GM12878 (cell line): ENCODE measurements around the gene TCF4. TPM values are rescaled to one million over a fixed set of nuclear protein-coding genes. Genes with fewer than 3 reads are reported as not detected.

Experiments
- ATAC-seq: fragments of 200-7000 bp; cut with Tn5 transposase; 3 replicates; pipeline ENCODE4 v1.9.1; 2020; ENCODE audit warnings: mild to moderate bottlenecking, moderate library complexity
- BruUV-seq: library from RNA; stranded (reverse); fragments of 400-500 nt; replicated peaks from 2 replicates; lab custom pipeline; 2021; lab: Mats Ljungman, UMichigan
- CTCF ChIA-PET: fragments of 300-600 bp; sonication (Branson Sonifier 250); formaldehyde crosslinking; extraction: SDS; loops from one replicate; lab custom pipeline; 2021; ENCODE audit warnings: inconsistent platforms; lab: Yijun Ruan, JAX
- POLR2A ChIA-PET: fragments of 350-600 bp; formaldehyde crosslinking; extraction: SDS; loops from one replicate; lab custom pipeline; 2021; ENCODE audit warnings: inconsistent platforms; lab: Charles Lee
- RAD21 ChIA-PET: fragments of 300-600 bp; sonication (Branson Sonifier 250); formaldehyde crosslinking; loops from one replicate; lab custom pipeline; 2023; ENCODE audit warnings: antibody characterized with exemption; ENCODE audit not compliant: unreplicated experiment; lab: Charles Lee
- SMC1A ChIA-PET: fragments of 300-600 bp; sonication (Branson Sonifier 250); formaldehyde crosslinking; loops from one replicate; lab custom pipeline; 2023; ENCODE audit not compliant: unreplicated experiment, uncharacterized antibody; lab: Charles Lee
- DNase-seq: peaks from one replicate; pipeline ENCODE4 v3.0.0-alpha.2; 2011; ENCODE audit warnings: low read depth, low spot score
- FAIRE-seq: peaks from 3 replicates; lab custom pipeline; 2011; peaks lifted over from hg19 to GRCh38; lab: Jason Lieb, UNC
- H2AFZ ChIP-seq: 2 replicates; pipeline ENCODE4 v1.6.0; 2011; ENCODE audit warnings: low read depth, low read length, control low read depth; ENCODE audit not compliant: control insufficient read depth
- H3K27ac ChIP-seq: 2 replicates; pipeline ENCODE4 v1.5.1; 2011; ENCODE audit warnings: control low read depth; ENCODE audit not compliant: control insufficient read depth, insufficient read depth
- H3K27me3 ChIP-seq, 2 experiments: replicated peaks in 1 of 2; 2 replicates each; pipeline versions ENCODE4 v1.6.0 to v1.6.1; 2011; ENCODE audit warnings: low read length in 1 of 2; ENCODE audit not compliant: control insufficient read depth in 2 of 2, insufficient read depth in 2 of 2
- H3K36me3 ChIP-seq, 2 experiments: 2 replicates each; pipeline ENCODE4 v1.5.1; 2011; ENCODE audit warnings: low read length in 1 of 2; ENCODE audit not compliant: control insufficient read depth in 2 of 2, insufficient read depth in 2 of 2
- H3K4me1 ChIP-seq: 2 replicates; pipeline ENCODE4 v1.6.1; 2011; ENCODE audit warnings: mild to moderate bottlenecking, low read length, moderate library complexity, mixed read lengths; ENCODE audit not compliant: control insufficient read depth, insufficient read depth
- H3K4me2 ChIP-seq: 2 replicates; pipeline ENCODE4 v1.6.0; 2011; ENCODE audit warnings: control low read depth; ENCODE audit not compliant: control insufficient read depth, insufficient read depth
- H3K4me3 ChIP-seq: fragments of 200-600 bp; sonication (generic); 2 replicates; pipeline ENCODE4 v1.5.1; 2016
- H3K79me2 ChIP-seq: 2 replicates; pipeline ENCODE4 v1.6.0; 2011; ENCODE audit warnings: low read length; ENCODE audit not compliant: control insufficient read depth, insufficient read depth
- H3K9ac ChIP-seq: 2 replicates; pipeline ENCODE4 v1.8.0; 2011; ENCODE audit warnings: low read length, control low read depth, mixed read lengths; ENCODE audit not compliant: control insufficient read depth, insufficient read depth
- H3K9me3 ChIP-seq: replicated peaks from 3 replicates; pipeline ENCODE4 v1.5.1; 2011; ENCODE audit warnings: mild to moderate bottlenecking, low read length; ENCODE audit not compliant: control insufficient read depth, insufficient read depth
- H4K20me1 ChIP-seq: 2 replicates; pipeline ENCODE4 v1.6.0; 2011; ENCODE audit not compliant: control insufficient read depth, insufficient read depth
- JUND ChIP-seq: IDR thresholded peaks from 2 replicates; pipeline ENCODE4 v1.6.1; 2012; ENCODE audit warnings: low read depth, mild to moderate bottlenecking, low read length, improper control_type of control experiment, moderate library complexity
- RAD21 ChIP-seq: IDR thresholded peaks from 2 replicates; pipeline ENCODE4 v1.6.1; 2011; ENCODE audit warnings: mild to moderate bottlenecking, low read depth, low read length, moderate library complexity; ENCODE audit not compliant: insufficient read depth
- STAT1 ChIP-seq: fragments of 450-650 bp; conservative IDR thresholded peaks from 2 replicates; pipeline ENCODE4 v1.6.1; 2014; ENCODE audit warnings: antibody characterized with exemption, mild to moderate bottlenecking
- WGBS: methylation state at CpG from one replicate; pipeline ENCODE4 v1.1.6; 2016; ENCODE audit warnings: low lambda C conversion rate; ENCODE audit not compliant: insufficient replicate concordance, insufficient coverage; ENCODE audit errors: missing lambda C conversion rate; 5-methylcytosine and 5-hydroxymethylcytosine counted together
- in situ Hi-C: fragments of 300-500 bp; cut with MboI; formaldehyde crosslinking; loops from 9 replicates; pipeline ENCODE4 v1.14.3; 2018; ENCODE audit warnings: mixed read lengths
- intact Hi-C: fragments of 100-400 bp; cut with micrococcal nuclease; formaldehyde crosslinking; loops from one replicate; pipeline ENCODE4 v1.14.2; 2022; ENCODE audit not compliant: unreplicated experiment
- polyA plus RNA-seq, 11 experiments: library from polyadenylated mRNA; depleted of rRNA in 4 of 11; unstranded in 6 of 11; stranded (reverse) in 5 of 11; fragments of >200 nt; fragmentation: Nextera tagmentation in 4 of 11; fragmentation: Illumina TruSeq in 1 of 11; extraction: Ambion mirVana in 4 of 11; extraction: Trizol in 1 of 11; gene quantifications; 1 replicate in 1 of 11; 2 replicates in 10 of 11; pipeline versions ENCODE4 v1.2.1 to v1.2.3, GENCODE V29; 2011 to 2016; ENCODE audit warnings: inconsistent platforms in 2 of 11, missing spikeins in 2 of 11, low read depth in 1 of 11
- total RNA-seq, 4 experiments: library from RNA; depleted of rRNA in 3 of 4; stranded (reverse); fragments of >200 nt in 3 of 4; fragmentation: Illumina TruSeq in 1 of 4; extraction: Trizol in 1 of 4; gene quantifications; 2 replicates each; pipeline versions ENCODE4 v1.2.1 to v1.2.3, GENCODE V29; 2013 to 2021
- TF ChIP-seq, protein P1 (sequence below), 3 experiments: IDR thresholded peaks in 2 of 3; conservative IDR thresholded peaks in 1 of 3; 2 replicates each; pipeline ENCODE4 v1.5.1; 2011; ENCODE audit warnings: low read depth in 3 of 3, low read length in 3 of 3, mild to moderate bottlenecking in 3 of 3, control low read depth in 2 of 3, moderate library complexity in 2 of 3, inconsistent platforms in 1 of 3, mixed read lengths in 1 of 3; ENCODE audit not compliant: control insufficient read depth in 2 of 3, insufficient read depth in 1 of 3; ENCODE audit errors: extremely low read depth in 1 of 3

Gene TCF4
- total and polyA plus RNA-seq, 10 of the 15 experiments (the other 5 are each of a cell fraction or from before 2014, with no cell fraction given) = 15.2 to 94.0 (median 31.5) TPM

GRCh38 chr18:55577812-55578539 lies 10.0 kb downstream of the TCF4 start:
- SMC1A ChIA-PET = no interaction called here

More at GRCh38 chr18:55577812-55578539, 10.0 kb downstream of the TCF4 start:
- Histone ChIP-seq H3K9ac (no peak overlapping the region), H3K79me2 (no peaks in the 10 kb centered on the region), H2AFZ (no peak overlapping the region), H3K4me2 (no peak overlapping the region), H4K20me1 (no peaks in the 10 kb centered on the region), H3K4me3 (no peak overlapping the region), H3K27ac (no peak overlapping the region), H3K27me3 (no peaks in the 10 kb centered on the region), H3K36me3 (no peaks in the 10 kb centered on the region), H3K9me3 (no peaks in the 10 kb centered on the region), H3K4me1 (no peaks in the 10 kb centered on the region)
- DNase-seq = no peak
- ChIA-PET RAD21 (interaction anchor here (0.6 kb wide), 1 partner anchor 67 kb away, joined by 3 read pairs; no protein-coding TSS in a partner anchor), POLR2A (no interaction called here), CTCF (interaction anchor here (1.2 kb wide), 1 partner anchor 25 kb away, joined by 3 read pairs; no protein-coding TSS in a partner anchor)
- FAIRE-seq = no peak
- no peak for ATAC-seq
- BruUV-seq = no TSS peak
- TF ChIP-seq, protein P1, sequence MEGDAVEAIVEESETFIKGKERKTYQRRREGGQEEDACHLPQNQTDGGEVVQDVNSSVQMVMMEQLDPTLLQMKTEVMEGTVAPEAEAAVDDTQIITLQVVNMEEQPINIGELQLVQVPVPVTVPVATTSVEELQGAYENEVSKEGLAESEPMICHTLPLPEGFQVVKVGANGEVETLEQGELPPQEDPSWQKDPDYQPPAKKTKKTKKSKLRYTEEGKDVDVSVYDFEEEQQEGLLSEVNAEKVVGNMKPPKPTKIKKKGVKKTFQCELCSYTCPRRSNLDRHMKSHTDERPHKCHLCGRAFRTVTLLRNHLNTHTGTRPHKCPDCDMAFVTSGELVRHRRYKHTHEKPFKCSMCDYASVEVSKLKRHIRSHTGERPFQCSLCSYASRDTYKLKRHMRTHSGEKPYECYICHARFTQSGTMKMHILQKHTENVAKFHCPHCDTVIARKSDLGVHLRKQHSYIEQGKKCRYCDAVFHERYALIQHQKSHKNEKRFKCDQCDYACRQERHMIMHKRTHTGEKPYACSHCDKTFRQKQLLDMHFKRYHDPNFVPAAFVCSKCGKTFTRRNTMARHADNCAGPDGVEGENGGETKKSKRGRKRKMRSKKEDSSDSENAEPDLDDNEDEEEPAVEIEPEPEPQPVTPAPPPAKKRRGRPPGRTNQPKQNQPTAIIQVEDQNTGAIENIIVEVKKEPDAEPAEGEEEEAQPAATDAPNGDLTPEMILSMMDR (IDR thresholded peaks at IDR 0.05 in 2 of 3, conservative IDR thresholded peaks at IDR 0.05 in 1 of 3; ENCODE audit: control insufficient read depth in 2 of 3, extremely low read depth in 1 of 3, insufficient read depth in 1 of 3, low read depth in 3 of 3, low read length in 3 of 3) = 0 out of 6 replicates have a peak, but pooled peaks of 1 of the 3 experiments have one; percentile 3
- TF ChIP-seq STAT1 (no peak), JUND (no peak), RAD21 (peak; percentile 21; the same call in 1 of the 2 replicates)
- 37% methylated on average over 6 of the region's 6 CpGs for WGBS
- in situ Hi-C loops (no loop called here), intact Hi-C loops (loop anchor here (10.0 kb wide), 1 partner anchor 343 kb away; no protein-coding TSS in a partner anchor)
